Ascending aorta (tissue), 2 donors: ENCODE data around the gene FH. TPM values are rescaled to one million over a fixed set of nuclear protein-coding genes. Genes with fewer than 3 reads are reported as not detected.

ENCODE experiments used
- DNase-seq, 2 donors: peaks; one replicate each; pipeline ENCODE4 v3.0.0-alpha.2; 2019; ENCODE audit warnings: low spot score in 2 of 2
- H3K27ac ChIP-seq, 2 donors: fragments of 200-600 bp; sonication (generic); one replicate each; pipeline ENCODE4 v1.5.1; 2016 to 2017; ENCODE audit warnings: mild to moderate bottlenecking in 1 of 2
- H3K27me3 ChIP-seq: fragments of 200-600 bp; sonication (generic); one replicate; pipeline ENCODE4 v1.5.1; 2017
- H3K36me3 ChIP-seq, 2 donors: fragments of 200-600 bp; sonication (generic); one replicate each; pipeline ENCODE4 v1.5.1; 2016
- H3K4me1 ChIP-seq, 2 donors: fragments of 200-600 bp; sonication (generic); one replicate each; pipeline ENCODE4 v1.5.1; 2016 to 2017; ENCODE audit warnings: mild to moderate bottlenecking in 1 of 2
- H3K4me3 ChIP-seq, 2 donors: fragments of 200-600 bp; sonication (generic); one replicate each; pipeline ENCODE4 v1.5.1; 2016 to 2017; ENCODE audit warnings: mild to moderate bottlenecking in 1 of 2
- H3K9me3 ChIP-seq, 2 donors: fragments of 200-600 bp; sonication (generic); one replicate each; pipeline ENCODE4 v1.5.1; 2016
- CTCF ChIP-seq, 3 experiments: fragments of 200-600 bp in 2 of 3; fragments of 450-650 bp in 1 of 3; sonication (generic) in 2 of 3; IDR thresholded peaks; one replicate each; pipeline ENCODE4 v1.5.1; 2016 to 2019; ENCODE audit warnings: antibody characterized with exemption in 3 of 3, mild to moderate bottlenecking in 1 of 3, moderate library complexity in 1 of 3
- intact Hi-C: fragments of 100-400 bp; cut with DNase I; formaldehyde crosslinking; loops from one replicate; pipeline ENCODE4 v1.15.1; 2023
- total RNA-seq: library from RNA; depleted of rRNA; stranded (reverse); fragments of >200 nt; gene quantifications from one replicate; pipeline ENCODE4 v1.1.0, GENCODE V29; 2016

FH gene
- total RNA-seq, 1 donor from 2014 or later: 29.9 TPM

GRCh38 chr1:241532162-241532531 is 12.6 kb upstream of the FH start, which contains the start of gene KMO:
Gene KMO (plus strand): TSS chr1:241532378. CDS start chr1:241532445, 67 bp downstream.
- DNase-seq: no peak
- Histone ChIP-seq H3K4me3 (peak within 1 kb of the TSS; percentile 49 to 55), H3K36me3 (no peaks in the 10 kb centered on the region), H3K4me1 (no peaks in the 10 kb centered on the region), H3K27me3 (no peaks in the 10 kb centered on the region), H3K9me3 (no peaks in the 10 kb centered on the region), H3K27ac (no peak within 1 kb of the TSS)
- TF ChIP-seq CTCF (IDR thresholded peaks at IDR 0.05): no peak
- intact Hi-C loops: no loop called here

- no peaks in the 10 kb centered on the region for H3K27me3 ChIP-seq
- intact Hi-C loops: no loop called here
- H3K4me3 ChIP-seq: peak overlapping the region; percentile 49 to 55
- H3K4me1 ChIP-seq: no peaks in the 10 kb centered on the region
- DNase-seq: no peak
- no peak overlapping the region for H3K27ac ChIP-seq
- peak in 2 of 3 experiments; percentile 45 to 51 for TF ChIP-seq CTCF (IDR thresholded peaks at IDR 0.05)
- H3K9me3 ChIP-seq: no peaks in the 10 kb centered on the region
- no peaks in the 10 kb centered on the region for H3K36me3 ChIP-seq
These were observed 11.9 kb upstream of the FH start for GRCh38 chr1:241531195-241532161.

GRCh38 chr1:241527146-241527545 is 7.6 kb upstream of the FH start:
- DNase-seq: no peak
- H3K36me3 ChIP-seq: no peaks in the 10 kb centered on the region
- no peaks in the 10 kb centered on the region for H3K27me3 ChIP-seq
- H3K4me3 ChIP-seq: no peak overlapping the region
- H3K4me1 ChIP-seq: no peaks in the 10 kb centered on the region
- no peak for TF ChIP-seq CTCF (IDR thresholded peaks at IDR 0.05)
- intact Hi-C loops: no loop called here
- H3K27ac ChIP-seq: no peak overlapping the region
- no peaks in the 10 kb centered on the region for H3K9me3 ChIP-seq

- Histone ChIP-seq H3K4me3 (no peak overlapping the region), H3K27me3 (no peaks in the 10 kb centered on the region), H3K4me1 (no peaks in the 10 kb centered on the region), H3K27ac (no peak overlapping the region), H3K36me3 (no peaks in the 10 kb centered on the region), H3K9me3 (no peaks in the 10 kb centered on the region)
- TF ChIP-seq CTCF (IDR thresholded peaks at IDR 0.05): no peak
- intact Hi-C loops: no loop called here
- no peak for DNase-seq
These were observed 5.5 kb upstream of the FH start for GRCh38 chr1:241525026-241525425.

- Histone ChIP-seq H3K36me3 (no peaks in the 10 kb centered on the region), H3K27ac (no peak overlapping the region), H3K4me3 (no peak overlapping the region), H3K9me3 (no peaks in the 10 kb centered on the region), H3K27me3 (no peaks in the 10 kb centered on the region), H3K4me1 (peaks cover 0 to 3% of the 10 kb centered on the region in 2 donors)
- no peak for DNase-seq
- no peak for TF ChIP-seq CTCF (IDR thresholded peaks at IDR 0.05)
- intact Hi-C loops: no loop called here
These were observed 2.2 kb upstream of the FH start for GRCh38 chr1:241521718-241522117.
